GM12878 (cell line): Measurements from ENCODE around the gene GMPPB. TPM values are rescaled to one million over a fixed set of nuclear protein-coding genes. Genes with fewer than 3 reads are reported as not detected.

Experiments
- BCL11A ChIP-seq: IDR thresholded peaks from 2 replicates; pipeline ENCODE4 v1.6.1; 2011; ENCODE audit warnings: low read depth, low read length
- BHLHE40 ChIP-seq, 2 experiments: fragments of 450-650 bp in 1 of 2; IDR thresholded peaks; 2 replicates each; pipeline ENCODE4 v1.6.1; 2011 to 2017; ENCODE audit warnings: low read depth in 2 of 2, borderline replicate concordance in 1 of 2, improper control_type of control experiment in 1 of 2, low read length in 1 of 2, mild to moderate bottlenecking in 1 of 2
- CBX5 ChIP-seq: sonication (generic); IDR thresholded peaks from 2 replicates; pipeline ENCODE4 v1.6.1; 2016; ENCODE audit warnings: low read depth, moderate library complexity, mild to moderate bottlenecking, inconsistent platforms
- CHD1 ChIP-seq: IDR thresholded peaks from 2 replicates; pipeline ENCODE4 v1.6.1; 2012; ENCODE audit warnings: low read depth, low read length, improper control_type of control experiment
- JUND ChIP-seq: IDR thresholded peaks from 2 replicates; pipeline ENCODE4 v1.6.1; 2012; ENCODE audit warnings: low read depth, mild to moderate bottlenecking, low read length, improper control_type of control experiment, moderate library complexity
- NFYA ChIP-seq: IDR thresholded peaks from 2 replicates; pipeline ENCODE4 v1.6.1; 2011; ENCODE audit warnings: low read depth, mild to moderate bottlenecking, low read length, improper control_type of control experiment, borderline replicate concordance
- NRF1 ChIP-seq: conservative IDR thresholded peaks from 2 replicates; pipeline ENCODE4 v1.6.1; 2011; ENCODE audit warnings: mild to moderate bottlenecking, low read depth, low read length, improper control_type of control experiment
- PAX8 ChIP-seq: fragments of 450-650 bp; IDR thresholded peaks from 2 replicates; pipeline ENCODE4 v1.6.1; 2017; ENCODE audit warnings: mild to moderate bottlenecking, moderate library complexity
- RAD51 ChIP-seq: fragments of 450-650 bp; IDR thresholded peaks from 2 replicates; pipeline ENCODE4 v1.6.1; 2016; ENCODE audit warnings: moderate library complexity, mild to moderate bottlenecking, inconsistent platforms
- SIN3A ChIP-seq: IDR thresholded peaks from 2 replicates; pipeline ENCODE4 v1.6.1; 2012; ENCODE audit warnings: low read depth, low read length, improper control_type of control experiment
- polyA plus RNA-seq, 11 experiments: library from polyadenylated mRNA; depleted of rRNA in 4 of 11; unstranded in 6 of 11; stranded (reverse) in 5 of 11; fragments of >200 nt; fragmentation: Nextera tagmentation in 4 of 11; fragmentation: Illumina TruSeq in 1 of 11; extraction: Ambion mirVana in 4 of 11; extraction: Trizol in 1 of 11; gene quantifications; 1 replicate in 1 of 11; 2 replicates in 10 of 11; pipeline versions ENCODE4 v1.2.1 to v1.2.3, GENCODE V29; 2011 to 2016; ENCODE audit warnings: inconsistent platforms in 2 of 11, missing spikeins in 2 of 11, low read depth in 1 of 11
- total RNA-seq, 4 experiments: library from RNA; depleted of rRNA in 3 of 4; stranded (reverse); fragments of >200 nt in 3 of 4; fragmentation: Illumina TruSeq in 1 of 4; extraction: Trizol in 1 of 4; gene quantifications; 2 replicates each; pipeline versions ENCODE4 v1.2.1 to v1.2.3, GENCODE V29; 2013 to 2021
- TF ChIP-seq, protein P1 (sequence below): fragments of 450-650 bp; formaldehyde crosslinking; IDR thresholded peaks from 2 replicates; pipeline ENCODE4 v1.4.0; 2022; ENCODE audit warnings: mild to moderate bottlenecking, moderate library complexity
- TF ChIP-seq, protein P2 (sequence below): fragments of 450-650 bp; conservative IDR thresholded peaks from 2 replicates; pipeline ENCODE4 v1.6.1; 2017; ENCODE audit warnings: mild to moderate bottlenecking, moderate library complexity

The GMPPB gene
- total and polyA plus RNA-seq, 10 of the 15 experiments (the other 5 are each of a cell fraction or from before 2014, with no cell fraction given) = 2.3 to 99.5 (median 23.3) TPM

- TF ChIP-seq SIN3A (peak; percentile 88), CHD1 (peak; percentile 76; the same call in 1 of the 2 replicates), BHLHE40 (IDR thresholded peaks at IDR 0.05; ENCODE audit: borderline replicate concordance in 1 of 2, low read depth in 2 of 2, low read length in 1 of 2) (peak in 1 of 2 experiments; percentile 50; a peak in 1 of 4 replicates), RAD51 (no peak), CBX5 (no peak), BCL11A (no peak), JUND (no peak), NFYA (no peak), PAX8 (no peak), NRF1 (no peak)
- TF ChIP-seq, protein P1, sequence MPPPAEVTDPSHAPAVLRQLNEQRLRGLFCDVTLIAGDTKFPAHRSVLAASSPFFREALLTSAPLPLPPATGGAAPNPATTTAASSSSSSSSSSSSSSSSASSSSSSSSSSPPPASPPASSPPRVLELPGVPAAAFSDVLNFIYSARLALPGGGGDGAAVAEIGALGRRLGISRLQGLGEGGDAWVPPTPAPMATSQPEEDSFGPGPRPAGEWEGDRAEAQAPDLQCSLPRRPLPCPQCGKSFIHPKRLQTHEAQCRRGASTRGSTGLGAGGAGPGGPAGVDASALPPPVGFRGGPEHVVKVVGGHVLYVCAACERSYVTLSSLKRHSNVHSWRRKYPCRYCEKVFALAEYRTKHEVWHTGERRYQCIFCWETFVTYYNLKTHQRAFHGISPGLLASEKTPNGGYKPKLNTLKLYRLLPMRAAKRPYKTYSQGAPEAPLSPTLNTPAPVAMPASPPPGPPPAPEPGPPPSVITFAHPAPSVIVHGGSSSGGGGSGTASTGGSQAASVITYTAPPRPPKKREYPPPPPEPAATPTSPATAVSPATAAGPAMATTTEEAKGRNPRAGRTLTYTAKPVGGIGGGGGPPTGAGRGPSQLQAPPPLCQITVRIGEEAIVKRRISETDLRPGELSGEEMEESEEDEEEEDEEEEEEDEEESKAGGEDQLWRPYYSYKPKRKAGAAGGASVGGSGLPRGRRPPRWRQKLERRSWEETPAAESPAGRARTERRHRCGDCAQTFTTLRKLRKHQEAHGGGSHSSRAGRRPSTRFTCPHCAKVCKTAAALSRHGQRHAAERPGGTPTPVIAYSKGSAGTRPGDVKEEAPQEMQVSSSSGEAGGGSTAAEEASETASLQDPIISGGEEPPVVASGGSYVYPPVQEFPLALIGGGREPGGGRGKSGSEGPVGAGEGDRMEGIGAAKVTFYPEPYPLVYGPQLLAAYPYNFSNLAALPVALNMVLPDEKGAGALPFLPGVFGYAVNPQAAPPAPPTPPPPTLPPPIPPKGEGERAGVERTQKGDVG = no peak
- TF ChIP-seq, protein P2, sequence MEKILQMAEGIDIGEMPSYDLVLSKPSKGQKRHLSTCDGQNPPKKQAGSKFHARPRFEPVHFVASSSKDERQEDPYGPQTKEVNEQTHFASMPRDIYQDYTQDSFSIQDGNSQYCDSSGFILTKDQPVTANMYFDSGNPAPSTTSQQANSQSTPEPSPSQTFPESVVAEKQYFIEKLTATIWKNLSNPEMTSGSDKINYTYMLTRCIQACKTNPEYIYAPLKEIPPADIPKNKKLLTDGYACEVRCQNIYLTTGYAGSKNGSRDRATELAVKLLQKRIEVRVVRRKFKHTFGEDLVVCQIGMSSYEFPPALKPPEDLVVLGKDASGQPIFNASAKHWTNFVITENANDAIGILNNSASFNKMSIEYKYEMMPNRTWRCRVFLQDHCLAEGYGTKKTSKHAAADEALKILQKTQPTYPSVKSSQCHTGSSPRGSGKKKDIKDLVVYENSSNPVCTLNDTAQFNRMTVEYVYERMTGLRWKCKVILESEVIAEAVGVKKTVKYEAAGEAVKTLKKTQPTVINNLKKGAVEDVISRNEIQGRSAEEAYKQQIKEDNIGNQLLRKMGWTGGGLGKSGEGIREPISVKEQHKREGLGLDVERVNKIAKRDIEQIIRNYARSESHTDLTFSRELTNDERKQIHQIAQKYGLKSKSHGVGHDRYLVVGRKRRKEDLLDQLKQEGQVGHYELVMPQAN = peak; percentile 94
Measured at GRCh38 chr3:49723628-49724551, at the start of gene GMPPB (continued).
